Stimulated activated CD8-positive, alpha-beta memory T cell treated with anti-CD3 and anti-CD28 coated beads, Interleukin-15, amount 100 ng/mL, for 4 hours (primary cell): Measurements from ENCODE around the gene SORBS1.

Source experiments
- DNase-seq, 2 donors: peaks; one replicate each; pipeline ENCODE4 v3.0.0-alpha.2; 2020; ENCODE audit warnings: low read depth in 2 of 2

The SORBS1 gene

GRCh38 chr10:95516774-95517373 lies 44.3 kb downstream of the SORBS1 start:
- no peak for DNase-seq

DNA sequence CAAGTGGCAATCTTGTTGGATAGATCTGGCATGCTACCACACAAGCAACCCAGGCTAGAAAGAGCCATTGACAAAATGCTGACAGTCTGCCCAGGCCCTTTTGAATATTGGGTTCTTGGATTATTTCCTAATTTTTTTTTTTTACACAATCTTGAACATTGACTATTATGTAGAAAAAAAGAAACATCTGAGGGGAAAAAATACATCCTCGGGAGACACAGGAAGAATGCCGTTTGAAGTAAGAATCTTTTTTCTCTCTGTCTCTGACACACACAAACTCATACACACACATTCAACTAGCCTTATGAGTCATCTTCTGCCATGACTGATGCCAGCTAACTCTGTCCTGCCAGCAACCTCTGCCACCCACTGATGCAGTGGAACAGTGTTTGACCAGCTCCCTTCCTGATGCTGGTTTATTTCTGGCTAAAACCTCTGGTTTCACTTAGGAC lies 47.2 kb downstream of the SORBS1 start:
- no peak for DNase-seq

GRCh38 chr10:95513008-95513589 lies 48.1 kb downstream of the SORBS1 start:
- no peak for DNase-seq

GRCh38 chr10:95511314-95511713 lies 49.9 kb downstream of the SORBS1 start:
- no peak for DNase-seq

GRCh38 chr10:95509251-95509650 lies 51.9 kb downstream of the SORBS1 start:
- no peak for DNase-seq

- no peak for DNase-seq
These were observed 52.4 kb downstream of the SORBS1 start for GRCh38 chr10:95508730-95509129.

DNA sequence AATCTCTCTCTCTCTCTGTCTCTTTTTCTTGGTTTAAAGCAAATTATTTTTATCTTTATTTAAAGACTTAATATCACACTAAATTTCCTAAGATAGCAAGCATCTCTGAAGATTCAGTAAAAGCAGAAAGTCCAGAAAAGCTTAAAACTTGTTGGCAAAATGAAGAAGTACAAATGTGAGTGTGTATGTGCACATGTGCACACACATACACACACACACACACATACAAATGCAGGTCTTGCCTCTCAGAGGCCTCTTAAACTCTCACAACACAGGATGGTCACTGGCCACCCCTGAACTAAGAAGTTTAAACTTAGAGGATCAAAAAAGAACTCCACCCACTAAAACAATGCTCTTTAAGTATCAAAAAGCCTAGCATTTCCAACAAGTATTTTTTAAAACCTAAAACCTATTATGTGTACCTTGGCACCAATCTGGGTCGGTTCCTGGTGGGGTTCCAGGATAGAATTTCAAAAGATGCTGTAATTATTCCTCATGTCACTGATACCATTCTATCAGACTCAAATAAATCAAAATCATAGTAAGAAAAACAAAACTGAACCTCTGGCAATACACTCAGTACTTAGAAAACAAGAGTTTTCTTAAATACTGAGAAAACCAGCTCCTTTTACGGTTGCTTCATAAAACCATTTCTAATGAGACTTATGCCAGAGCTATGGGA lies 55.0 kb downstream of the SORBS1 start:
- no peak for DNase-seq

GRCh38 chr10:95505641-95506040 lies 55.5 kb downstream of the SORBS1 start:
- DNase-seq, result no peak

- DNase-seq, result no peak
These were observed 56.0 kb downstream of the SORBS1 start for GRCh38 chr10:95505084-95505610.

DNA sequence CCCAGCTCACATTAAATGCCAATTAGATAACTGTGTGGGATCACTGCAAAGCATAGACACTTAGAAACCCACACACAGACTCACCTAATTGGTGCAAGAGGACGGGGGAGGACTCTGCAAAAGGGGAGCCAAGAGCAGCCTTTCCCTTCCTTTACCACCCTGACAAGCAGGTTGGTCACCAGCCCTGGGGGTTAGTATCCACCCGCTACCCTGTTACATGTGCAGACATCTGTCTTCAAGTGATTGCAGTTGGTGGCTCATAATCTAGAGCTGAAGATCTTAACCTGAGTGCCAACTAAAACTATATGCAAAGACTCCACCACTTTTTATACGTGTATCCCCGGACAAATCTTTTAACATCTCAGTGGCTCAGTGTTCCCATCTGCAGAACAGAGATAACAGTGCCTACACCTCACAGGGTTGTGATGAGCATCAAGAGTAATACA lies 56.9 kb downstream of the SORBS1 start:
- DNase-seq, result no peak

- DNase-seq, result no peak
These were observed 57.6 kb downstream of the SORBS1 start for GRCh38 chr10:95503526-95503925.

GRCh38 chr10:95503001-95503400 lies 58.2 kb downstream of the SORBS1 start:
- no peak for DNase-seq

DNA sequence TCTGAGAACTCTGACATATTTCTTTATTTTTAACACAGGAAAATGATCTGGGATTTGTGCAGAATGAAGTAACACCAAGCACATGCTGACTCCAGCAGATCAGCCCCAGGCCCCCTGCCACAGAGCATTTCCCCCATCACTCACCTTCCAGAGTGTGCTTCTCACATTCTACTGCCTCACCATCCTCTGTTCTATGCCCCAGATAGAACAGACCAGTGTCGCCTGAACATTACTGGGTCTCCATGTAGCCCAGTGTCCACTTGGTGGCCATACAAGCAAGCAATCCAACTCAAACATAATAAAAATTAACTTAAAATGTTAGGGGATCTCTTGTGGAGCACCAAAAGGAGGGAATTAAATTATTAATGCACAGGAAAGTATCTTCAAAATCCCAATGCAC lies 58.8 kb downstream of the SORBS1 start:
- no peak for DNase-seq

- no peak for DNase-seq
These were observed 59.7 kb downstream of the SORBS1 start for GRCh38 chr10:95501203-95502094.

- DNase-seq, result no peak
These were observed 60.5 kb downstream of the SORBS1 start for GRCh38 chr10:95500649-95501048.

DNA sequence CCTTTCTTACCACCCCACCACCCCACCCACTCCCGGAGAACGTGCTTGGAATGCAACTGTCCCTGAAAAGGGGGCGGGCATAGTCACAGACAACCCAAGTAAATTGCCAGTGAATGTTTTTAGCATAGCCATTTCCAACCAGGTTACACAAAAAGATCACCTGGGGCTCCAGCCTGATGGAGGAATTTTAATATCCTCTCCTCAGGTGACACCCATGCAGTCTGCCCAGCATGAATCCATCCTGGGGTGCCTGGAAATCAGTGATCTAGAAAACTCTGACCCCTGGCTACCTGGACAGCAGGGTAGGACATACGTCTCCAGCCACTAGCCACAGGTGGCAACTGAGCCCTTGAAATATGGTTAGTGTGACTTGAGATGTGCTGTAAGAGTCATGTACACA lies 61.1 kb downstream of the SORBS1 start:
- DNase-seq, result no peak

- DNase-seq, result no peak
These were observed 61.6 kb downstream of the SORBS1 start for GRCh38 chr10:95499482-95499989.

DNA sequence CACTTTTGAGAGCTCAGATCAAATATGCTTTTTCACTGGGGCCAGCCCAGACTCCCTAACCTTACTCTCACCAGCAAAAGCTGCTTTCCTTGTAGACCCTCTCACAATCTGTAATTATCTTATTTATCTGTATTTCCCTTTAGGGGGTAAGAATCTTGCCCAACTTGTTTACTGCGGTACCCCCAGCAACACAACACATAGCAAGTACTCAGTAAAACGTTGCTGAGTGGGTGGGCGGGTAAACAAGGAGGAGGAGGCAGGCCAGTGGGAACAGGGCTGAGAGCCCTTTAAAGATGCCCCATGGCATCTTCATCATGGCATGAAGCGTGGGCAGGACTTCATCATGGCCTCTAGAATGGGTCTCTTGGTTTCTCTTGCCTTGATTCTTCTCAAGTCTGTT lies 64.2 kb downstream of the SORBS1 start:
- no peak for DNase-seq

DNA sequence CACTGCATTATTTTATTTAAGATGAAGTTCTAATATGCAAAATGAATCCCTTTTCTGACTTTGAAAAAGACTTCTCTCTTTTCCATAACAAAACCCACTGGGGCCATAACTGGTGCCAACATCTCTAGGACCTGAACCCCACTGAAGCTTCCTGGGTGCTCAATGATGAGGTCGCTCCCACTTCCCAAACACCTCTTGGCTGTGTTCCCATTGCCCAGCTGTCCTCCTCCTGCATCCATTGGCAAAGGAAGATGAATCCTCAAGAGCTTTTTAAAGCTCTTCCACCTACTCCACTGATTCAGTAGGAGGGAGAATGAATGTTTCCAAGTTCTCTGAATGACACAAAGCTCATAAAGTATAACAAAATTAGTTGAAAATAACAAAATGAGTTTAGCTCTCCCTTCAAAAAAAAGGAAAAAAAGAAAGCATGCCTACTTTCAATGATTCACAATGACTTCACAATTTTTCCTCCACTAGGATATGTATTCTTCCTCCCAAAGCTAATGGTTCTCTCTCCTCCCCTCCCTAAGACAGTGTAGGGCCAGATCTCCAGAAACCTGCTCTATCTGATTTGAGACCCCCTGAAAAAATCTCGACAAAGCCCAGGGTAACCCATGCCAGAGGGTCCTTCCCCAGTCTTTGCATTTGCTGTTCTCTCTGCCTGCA lies 64.8 kb downstream of the SORBS1 start:
- DNase-seq, result no peak

GRCh38 chr10:95493862-95494261 lies 67.3 kb downstream of the SORBS1 start:
- no peak for DNase-seq

- DNase-seq, result no peak
These were observed 73.2 kb downstream of the SORBS1 start for GRCh38 chr10:95487994-95488393.
